ENCODE results near the gene HYCC1.

The HYCC1 gene

GRCh38 chr7:23016345-23017253, 2.7 kb upstream of the HYCC1 start:
- DNase-seq, result no peak

DNA sequence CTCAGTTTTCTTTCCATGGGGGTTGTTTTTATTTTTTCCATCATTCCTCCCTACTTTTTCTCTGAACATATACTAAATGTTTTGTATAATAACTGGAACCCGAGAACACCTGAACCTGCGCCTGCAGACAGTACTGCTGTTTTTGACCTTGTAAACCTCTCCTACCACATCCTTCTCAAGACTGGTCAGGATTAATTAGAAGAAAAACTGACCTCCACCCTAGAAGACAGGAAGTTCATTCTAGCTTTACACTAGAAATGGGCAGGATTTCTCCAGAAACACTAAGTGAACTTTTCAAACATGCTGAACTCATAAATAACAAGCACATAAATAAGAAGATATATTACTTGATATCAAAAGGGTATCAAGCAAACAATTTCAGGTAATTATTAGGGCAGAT, 751 bp upstream of the HYCC1 start:
- DNase-seq, result no peak

DNA sequence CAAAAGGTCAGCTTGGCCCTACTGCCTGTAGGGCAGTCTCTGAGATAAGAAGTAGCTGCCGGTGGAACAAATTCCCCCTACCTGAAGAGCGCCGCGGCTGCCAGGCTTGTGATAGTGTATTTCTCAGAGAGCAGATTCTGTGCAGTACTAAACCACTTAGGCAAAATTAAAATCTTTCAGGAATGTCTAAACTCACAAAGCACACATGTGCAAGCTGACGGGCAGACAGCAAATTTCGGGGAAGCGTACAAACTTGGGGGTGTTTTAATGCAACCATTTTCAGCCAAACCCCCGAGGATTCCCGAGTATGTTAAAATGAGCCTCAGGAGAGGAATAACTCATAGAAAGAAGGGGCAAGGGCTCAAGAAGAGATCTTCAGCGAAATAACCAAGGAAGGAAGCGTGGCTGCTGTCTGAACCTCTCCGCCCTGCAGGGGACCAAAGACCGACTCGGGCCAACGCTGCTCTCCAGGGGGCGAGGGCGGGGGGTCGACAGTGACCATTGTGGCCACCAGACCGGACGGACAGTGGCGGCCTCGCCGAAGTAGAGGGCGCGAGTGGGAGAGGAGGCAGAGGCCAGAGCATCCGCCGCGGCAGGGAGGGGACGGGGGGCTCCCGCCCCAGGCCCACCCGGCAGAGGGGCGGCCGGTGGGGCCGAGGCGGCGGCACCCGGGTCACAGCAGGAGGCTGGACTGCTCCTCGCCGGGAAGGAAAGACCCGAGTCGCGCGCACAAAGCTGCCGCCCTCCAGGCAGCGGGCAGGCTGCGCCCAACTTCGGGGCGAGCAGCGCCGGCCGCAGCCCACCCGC, 819 bp downstream of the HYCC1 start:
- DNase-seq, result peak; percentile 26

- DNase-seq, result no peak
These were observed 1.7 kb downstream of the HYCC1 start for GRCh38 chr7:23012186-23012585.

GRCh38 chr7:23011222-23011924, 2.6 kb downstream of the HYCC1 start:
- no peak for DNase-seq

DNA sequence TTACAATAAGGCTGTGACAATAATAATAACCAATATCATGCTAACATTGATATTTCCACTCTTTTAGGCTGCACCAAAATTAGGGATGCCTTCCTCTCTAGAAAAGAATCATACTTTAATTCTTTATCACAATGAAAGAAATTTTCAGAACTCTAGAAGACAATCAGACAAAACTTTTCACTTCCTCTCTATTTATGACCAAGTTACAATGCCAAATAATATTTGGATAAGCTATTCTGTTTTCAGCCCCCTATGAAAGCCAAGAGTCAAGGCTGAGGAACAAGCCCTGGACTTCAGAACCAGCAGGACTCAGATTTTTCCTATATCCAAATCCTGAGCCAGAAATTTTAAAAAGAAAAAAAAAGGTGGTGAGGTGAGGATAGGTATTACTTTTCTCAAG, 4.6 kb downstream of the HYCC1 start:
- no peak for DNase-seq

DNA sequence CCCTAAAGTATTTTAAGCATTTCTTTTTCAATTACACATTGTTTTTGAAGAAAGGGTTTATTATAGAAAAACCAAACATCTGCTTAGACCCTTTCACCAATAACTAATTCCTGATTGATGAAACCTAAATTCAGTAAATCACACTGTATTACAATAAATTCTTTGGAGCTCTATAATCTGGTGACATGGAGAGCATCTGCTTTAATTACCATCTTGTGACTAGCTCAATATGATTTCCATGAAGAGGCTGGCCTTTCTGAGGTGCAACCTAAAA, 9.7 kb downstream of the HYCC1 start:
- DNase-seq, result no peak

- no peak for DNase-seq
These were observed 10.3 kb downstream of the HYCC1 start for GRCh38 chr7:23003505-23004246.

GRCh38 chr7:23002698-23003097, 11.2 kb downstream of the HYCC1 start:
- no peak for DNase-seq

DNA sequence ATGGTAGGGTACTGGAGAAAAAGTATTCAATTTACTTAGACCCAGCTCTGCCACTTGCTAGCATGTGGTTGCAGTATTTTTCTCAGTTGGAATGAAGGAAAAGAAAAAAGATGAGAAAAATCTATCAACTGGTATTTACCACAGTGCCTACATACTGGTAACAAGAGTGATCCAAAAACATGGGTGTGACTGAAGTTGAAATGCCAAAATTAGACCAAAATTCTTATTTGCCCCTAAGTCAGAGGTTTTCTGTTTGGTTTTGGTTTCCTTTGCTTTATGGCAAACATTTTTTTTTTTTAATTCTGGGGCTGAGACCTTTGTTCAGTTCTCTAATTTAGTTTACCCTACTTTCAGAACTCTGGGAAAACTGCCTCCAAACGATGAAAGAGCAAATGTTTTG, 12.3 kb downstream of the HYCC1 start:
- no peak for DNase-seq

DNA sequence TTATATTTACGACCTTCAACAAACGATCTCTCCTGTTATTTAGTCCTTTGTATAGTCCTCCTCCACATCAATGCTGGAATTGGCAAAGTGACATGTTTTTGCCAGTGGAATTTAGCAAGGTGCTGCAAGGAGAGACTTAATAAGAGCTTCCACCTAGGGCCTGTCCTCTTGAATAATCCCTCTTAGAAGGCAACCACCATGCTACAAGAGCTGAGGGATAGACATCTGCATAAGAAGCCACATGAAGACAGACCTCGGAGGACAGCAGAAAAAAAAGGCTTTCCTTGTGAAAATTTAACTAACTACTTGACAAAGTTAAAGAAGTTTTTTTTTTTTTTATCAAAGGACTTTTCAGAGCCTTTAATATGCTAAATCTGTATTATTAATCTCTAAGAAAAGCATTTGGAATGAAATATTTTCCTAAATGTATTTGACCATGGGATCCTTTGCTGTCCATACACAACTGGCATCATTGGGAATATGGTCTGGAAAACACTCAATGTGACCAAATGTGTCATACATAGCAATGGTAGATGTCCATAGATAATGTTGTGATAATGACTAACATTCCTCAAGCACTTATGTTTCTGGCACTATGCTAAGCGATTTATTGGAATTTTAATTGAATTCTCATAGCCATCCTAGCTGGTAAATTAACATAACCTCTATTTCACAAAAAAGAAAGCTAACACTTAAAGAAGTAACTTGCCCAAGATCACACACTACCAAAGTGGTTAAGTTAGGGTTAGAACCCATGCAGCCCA, 13.2 kb downstream of the HYCC1 start:
- no peak for DNase-seq

DNA sequence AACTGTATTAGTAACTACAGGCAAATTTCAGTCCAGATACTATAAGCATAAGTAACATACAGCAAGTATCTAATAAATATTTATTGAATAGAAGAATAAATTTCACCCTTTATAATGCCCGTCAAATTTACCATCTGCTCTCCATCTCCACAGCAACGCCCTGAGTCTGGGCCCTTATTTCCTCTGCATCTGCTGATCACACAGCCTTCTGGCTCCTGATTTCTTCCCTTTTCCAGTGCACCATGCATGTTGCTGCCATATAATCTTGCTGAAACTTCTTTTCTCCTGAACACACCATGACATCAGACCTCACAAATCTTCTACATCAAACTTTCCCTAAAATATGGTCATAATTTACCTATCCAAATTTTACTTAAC, 15.4 kb downstream of the HYCC1 start:
- peak; percentile 10 for DNase-seq

- no peak for DNase-seq
These were observed 15.9 kb downstream of the HYCC1 start for GRCh38 chr7:22997871-22998518.

- no peak for DNase-seq
These were observed 17.5 kb downstream of the HYCC1 start for GRCh38 chr7:22996470-22996869.

- DNase-seq, result no peak
These were observed 18.9 kb downstream of the HYCC1 start for GRCh38 chr7:22995011-22995410.

DNA sequence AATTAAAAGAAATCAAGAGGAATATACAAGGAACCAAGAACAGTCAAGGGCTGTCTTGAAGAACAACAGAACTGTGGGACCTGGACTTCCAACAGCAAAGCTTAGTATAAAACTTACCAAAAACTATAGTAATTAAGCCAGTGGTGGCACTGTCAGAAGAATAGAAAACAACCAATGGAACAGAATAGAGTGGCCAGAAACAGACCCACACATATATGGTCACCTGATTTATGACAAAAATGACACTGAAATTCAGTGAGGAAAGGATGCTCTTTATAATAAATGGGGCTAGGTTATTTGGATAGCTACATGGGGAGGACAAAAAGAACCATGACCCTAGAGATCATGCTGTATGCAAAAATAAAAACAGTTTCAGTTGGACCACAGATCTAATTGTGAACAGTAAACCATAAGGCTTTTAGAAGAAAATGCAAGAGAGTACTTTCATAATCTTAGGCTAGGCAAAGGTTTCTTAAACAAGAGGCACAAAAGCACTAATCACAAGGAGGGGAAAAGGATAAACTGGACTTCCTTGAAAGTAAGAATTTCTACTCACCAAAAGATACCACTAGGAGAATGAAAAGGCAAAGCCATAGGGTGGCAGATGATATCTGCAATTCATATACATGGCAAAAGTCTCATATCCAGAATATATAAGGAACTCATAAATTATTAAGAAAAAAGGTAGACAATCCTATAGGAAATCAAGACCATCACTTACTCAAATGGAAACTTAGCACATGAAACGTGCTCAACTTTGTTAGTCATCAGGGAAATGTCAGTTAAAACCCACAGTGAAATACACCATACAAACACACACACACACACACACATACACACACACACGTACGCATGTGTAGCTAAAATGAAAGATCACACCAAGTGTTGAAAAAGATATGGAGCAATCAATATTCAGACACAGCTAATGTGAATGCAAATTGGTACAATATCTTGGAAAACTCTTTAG, 20.8 kb downstream of the HYCC1 start:
- DNase-seq, result no peak

DNA sequence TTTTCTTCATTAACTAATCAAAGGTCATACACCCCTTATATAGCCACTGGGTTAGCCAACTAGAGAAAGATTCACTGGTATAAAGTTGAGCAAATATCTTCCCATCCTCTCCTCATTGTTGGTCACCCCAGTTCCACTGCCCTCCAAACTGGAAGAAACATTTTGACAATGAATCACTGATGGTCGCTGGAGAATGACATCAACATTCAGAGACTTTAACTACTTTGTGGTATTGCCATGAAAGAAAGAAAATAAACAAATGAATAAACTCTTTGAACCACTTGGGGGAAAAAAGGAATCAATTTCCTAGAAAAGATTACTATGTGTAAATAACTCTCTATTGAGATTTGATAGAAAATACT, 23.4 kb downstream of the HYCC1 start:
- DNase-seq, result no peak

- no peak for DNase-seq
These were observed 24.0 kb downstream of the HYCC1 start for GRCh38 chr7:22989643-22990587.

GRCh38 chr7:22985436-22985835, 28.5 kb downstream of the HYCC1 start:
- DNase-seq, result no peak

All from NCI-H1105 treated with DMSO at 0.1 percent for 48 hours (cell line).